HUDEP-2 (cell line): Measurements from ENCODE around the gene EIF4A3.
A peak's percentile ranks its signal among the peaks of the same experiment; 100 is the strongest.

Source experiments
- DNase-seq, 76 experiments: peaks; one replicate each; lab custom pipeline; 2025; ENCODE audit not compliant: unreplicated experiment in 76 of 76; lab: John Stamatoyannopoulos, UW

Gene EIF4A3

DNA sequence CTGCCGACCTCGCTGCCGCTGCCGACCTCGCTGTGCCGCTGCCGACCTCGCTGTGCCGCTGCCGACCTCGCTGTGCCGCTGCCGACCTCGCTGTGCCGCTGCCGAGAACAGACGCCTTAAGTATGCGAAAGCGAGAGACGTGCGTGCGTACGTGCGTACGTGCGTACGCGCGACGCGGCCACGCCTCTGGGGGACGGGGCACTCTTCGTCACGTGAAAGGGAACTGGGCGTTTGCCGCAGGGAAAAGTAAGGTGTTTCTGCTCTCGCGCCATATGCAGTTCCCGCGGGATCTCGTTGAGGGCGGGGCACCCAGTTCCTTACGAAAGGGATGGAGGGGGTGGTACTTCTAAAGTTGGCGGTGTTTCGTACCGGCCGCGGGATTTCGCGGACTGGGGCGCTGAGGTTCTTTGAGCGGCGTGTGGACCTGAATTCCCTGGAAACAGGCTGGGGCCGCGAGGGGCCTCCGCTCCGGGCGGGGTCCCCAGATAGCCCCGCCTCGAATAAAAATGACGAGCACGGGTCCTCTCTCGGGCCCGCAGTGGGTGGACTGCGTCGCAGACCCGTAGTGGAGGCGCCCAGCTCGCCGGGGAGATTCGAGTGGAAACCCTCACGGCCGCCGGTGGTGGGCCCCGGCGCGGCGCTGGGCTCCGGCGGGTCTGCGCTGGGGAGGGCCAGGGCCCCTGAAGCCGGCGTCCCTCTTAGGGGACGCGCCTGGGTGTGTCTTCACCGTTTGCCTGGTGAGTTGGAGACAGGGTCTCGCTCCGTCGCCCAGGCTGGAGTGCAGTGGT lies at the start of gene EIF4A3:
EIF4A3 (minus strand) TSS at position 94 of the 788 bp plus-strand sequence. CDS start 167 bp downstream, outside the sequence.
- peak in 75 of 76 experiments; percentile 35 to 99 (median 96) for DNase-seq

GRCh38 chr17:80196652-80197051 lies 49.7 kb upstream of the EIF4A3 start:
- no peak for DNase-seq

GRCh38 chr17:80195671-80196529 lies 49.0 kb upstream of the EIF4A3 start:
- peak in 32 of 76 experiments; percentile 4 to 50 (median 23) for DNase-seq

DNA sequence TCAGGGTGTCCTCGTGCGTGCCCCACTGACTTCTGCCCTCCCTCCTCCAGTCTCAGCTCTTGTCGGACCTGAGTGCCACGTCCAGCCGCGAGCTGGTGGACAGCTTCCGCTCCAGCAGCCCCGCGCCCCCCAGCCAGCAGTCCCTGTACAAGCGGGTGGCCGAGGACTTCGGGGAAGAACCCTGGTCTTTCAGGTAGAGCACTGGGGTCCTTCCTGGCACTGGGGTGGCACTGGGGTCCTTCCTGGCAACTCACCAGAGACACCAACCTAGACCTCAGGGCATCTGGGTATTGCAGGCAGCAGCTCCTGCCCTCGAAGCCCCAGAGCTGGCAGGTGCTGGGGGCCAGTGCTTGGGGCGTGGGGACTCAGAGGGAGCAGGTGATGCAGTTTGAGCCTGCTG lies 48.2 kb upstream of the EIF4A3 start:
- no peak for DNase-seq

DNA sequence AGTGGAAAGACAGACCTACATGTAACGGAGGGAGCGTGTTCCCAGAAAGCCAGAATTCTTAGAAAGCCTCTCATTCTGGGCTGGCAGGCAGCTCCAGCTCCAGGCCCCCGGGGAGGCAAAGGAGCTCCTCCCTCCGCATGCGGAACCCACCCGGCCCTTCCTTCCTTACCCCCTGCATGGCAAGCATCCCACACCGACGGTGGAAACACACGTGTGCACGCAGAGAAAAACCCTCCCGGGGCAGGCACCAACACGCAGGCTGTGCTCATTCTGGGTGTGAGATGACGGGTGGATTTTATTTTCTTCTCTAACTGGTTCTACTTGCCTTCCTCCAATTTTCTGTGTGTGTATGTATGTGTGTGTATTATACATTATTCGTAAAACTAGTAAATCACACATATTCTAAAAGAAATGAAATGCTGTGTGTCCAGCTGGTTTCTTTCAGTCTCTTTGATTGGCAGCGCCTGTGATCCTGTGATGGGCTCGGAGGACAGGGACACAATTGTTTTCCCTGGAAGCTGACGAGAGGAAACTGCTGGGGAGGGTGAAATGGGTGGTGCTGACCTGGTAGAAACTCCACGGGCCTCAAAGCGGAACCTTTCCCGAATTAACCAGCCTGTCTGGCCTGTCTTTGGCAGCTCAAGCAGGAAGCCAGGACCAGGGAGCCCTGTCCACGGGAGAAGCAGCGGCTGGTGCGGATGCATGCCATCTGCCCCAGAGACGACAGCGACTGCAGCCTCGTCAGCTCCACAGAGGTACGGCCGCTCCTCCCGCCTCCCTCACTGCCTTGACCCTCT lies 45.1 kb upstream of the EIF4A3 start:
- DNase-seq: no peak

- no peak for DNase-seq
Observed at GRCh38 chr17:80191192-80191591, 44.3 kb upstream of the EIF4A3 start.

- DNase-seq: no peak
Observed at GRCh38 chr17:80190716-80191115, 43.8 kb upstream of the EIF4A3 start.

- no peak for DNase-seq
Observed at GRCh38 chr17:80189611-80190010, 42.7 kb upstream of the EIF4A3 start.

DNA sequence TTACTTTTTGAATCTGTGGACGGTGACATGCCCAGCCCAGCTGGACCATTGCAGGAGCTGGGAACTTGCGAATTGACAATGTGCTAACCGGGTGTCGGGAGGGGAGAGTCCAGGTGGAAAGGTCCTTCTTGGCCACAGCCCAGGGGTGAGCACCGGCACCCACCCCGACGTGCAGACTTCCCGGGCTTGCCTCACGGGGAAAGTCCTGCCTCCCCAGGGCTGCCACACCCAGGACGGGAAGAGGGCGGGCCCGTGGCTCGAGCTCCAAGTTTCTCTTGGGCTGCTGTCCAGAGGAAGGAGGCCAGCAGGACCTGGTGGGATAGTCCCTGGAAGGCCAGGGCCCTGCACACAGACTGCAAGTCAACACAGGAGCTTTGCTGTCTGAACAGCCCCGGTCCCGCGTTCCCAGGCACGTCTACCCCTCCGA lies 40.6 kb upstream of the EIF4A3 start:
- no peak for DNase-seq

- no peak for DNase-seq
Observed at GRCh38 chr17:80187090-80187489, 40.2 kb upstream of the EIF4A3 start.

DNA sequence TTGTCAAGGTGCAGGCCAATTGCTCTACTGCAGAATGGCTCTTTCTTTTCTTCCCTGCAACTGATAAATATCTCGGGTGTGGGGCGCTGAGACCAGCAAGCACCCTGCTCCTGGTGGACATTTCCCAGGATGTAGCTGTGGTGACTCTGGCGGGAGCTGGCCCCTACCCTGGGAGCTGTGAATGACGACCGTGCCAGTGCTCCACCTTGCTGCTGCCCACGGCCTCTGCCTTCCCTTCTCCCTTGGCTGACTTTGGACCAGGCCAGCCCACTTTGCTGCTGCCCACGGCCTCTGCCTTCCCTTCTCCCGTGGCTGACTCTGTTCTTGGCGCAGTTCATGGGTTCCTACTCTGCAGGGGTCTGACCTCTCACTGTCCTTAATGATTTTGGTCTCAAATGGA lies 39.0 kb upstream of the EIF4A3 start:
- no peak for DNase-seq

DNA sequence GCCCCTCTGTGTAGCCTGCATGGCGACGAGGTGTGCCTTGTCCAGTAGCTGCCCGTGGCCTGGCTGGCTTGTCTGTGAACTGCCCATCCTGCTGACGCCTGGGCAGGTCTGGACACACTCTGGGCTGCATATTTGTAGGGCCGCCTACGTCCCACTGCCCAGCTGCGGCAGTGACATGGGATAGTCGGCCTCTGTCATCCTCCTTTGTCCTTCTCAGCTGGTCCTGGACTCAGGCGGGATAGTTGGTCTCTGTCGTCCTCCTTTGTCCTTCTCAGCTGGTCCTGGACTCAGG lies 37.4 kb upstream of the EIF4A3 start:
- no peak for DNase-seq

GRCh38 chr17:80183581-80184422 lies 36.9 kb upstream of the EIF4A3 start:
- DNase-seq: no peak

- DNase-seq: no peak
Observed at GRCh38 chr17:80182845-80183223, 35.9 kb upstream of the EIF4A3 start.

DNA sequence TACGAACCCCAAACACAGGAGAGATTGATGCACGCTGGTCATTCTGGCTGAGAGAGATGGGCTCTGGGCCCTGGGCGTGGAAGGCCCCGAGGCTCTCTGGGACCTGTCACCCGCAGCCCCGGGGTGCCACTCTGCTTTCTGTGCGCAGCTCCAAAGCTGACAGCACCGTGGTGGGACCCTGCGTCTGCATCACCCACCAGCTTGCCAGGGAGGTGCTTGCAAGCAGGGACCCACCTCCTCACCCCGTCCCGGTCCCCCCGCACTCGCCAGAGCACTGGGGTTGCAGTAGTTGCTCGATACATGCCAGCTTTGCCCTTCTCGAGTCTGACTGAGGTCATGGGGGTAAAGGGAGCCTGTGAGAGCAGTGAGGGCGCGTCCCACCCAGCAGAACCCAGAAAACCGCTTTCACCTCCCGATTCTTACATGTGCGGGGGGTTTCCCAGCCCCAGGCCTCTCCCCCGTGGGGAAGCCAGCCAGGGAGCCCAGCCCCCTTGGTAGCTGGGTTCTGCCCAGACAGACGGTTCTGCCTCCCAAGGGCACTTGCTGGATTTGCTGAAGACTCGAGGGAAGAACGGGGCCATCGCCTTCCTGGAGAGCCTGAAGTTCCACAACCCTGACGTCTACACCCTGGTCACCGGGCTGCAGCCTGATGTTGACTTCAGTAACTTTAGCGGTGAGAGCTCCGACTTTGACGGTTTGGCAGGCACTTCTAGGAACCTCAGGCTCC lies 35.4 kb upstream of the EIF4A3 start:
- DNase-seq: no peak

GRCh38 chr17:80181431-80181830 lies 34.5 kb upstream of the EIF4A3 start:
- DNase-seq: no peak

GRCh38 chr17:80180192-80180591 lies 33.3 kb upstream of the EIF4A3 start:
- no peak for DNase-seq

DNA sequence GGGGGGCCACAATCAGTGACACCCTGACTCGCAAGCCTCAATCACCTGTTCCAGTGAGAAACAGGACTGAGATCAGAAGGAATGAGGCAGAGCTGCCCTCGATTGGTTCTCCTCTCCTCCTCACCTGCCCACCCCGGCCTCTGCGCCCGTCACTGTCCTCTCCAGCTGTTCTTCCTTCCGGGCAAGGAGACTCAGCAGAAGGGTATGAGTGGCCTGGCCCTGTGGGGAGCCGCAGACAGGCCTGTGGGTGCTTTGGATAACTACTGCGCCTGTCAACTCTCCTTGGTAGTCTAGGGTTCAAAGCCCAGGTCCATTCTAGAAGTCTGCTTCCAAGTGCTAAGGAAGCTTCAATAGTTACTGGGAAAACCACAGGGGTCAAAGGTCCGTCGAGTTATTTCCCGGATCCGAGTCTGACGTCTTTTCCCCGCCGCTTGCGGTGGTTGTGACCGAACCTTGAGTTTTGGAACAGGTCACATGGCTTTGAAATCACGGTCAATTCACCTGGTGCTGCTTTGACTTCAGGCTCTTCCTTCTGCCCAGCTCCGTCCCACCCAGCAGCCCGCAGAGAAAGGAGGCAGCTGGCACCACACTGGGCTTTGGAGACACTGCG lies 31.2 kb upstream of the EIF4A3 start:
- DNase-seq: no peak

DNA sequence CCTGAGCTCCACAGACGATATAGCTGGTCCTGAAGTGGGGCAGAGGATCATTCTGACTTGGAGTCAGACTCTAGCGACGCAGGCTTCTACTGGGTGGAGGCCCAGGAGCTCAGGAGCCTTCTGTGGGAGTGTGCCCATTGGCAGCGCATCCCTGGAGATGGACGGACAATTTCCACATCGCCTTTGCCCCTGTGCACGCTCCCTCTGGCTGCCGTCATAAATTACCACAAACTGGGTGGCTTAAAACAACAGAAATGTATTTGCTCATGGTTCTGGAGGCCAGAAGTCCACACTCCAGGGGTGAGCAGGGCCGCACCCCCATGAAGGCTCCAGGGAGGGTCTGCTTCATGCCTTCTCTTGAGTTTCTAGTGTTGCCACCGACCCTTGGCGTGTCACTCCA lies 29.8 kb upstream of the EIF4A3 start:
- no peak for DNase-seq
